ENCODE measurements around the gene DOCK3. TPM values are rescaled to one million over a fixed set of nuclear protein-coding genes. Genes with fewer than 3 reads are reported as not detected.

Gene DOCK3
- polyA plus RNA-seq, 1 donor from 2014 or later: 15.6 TPM

- Histone ChIP-seq H3K27ac (ENCODE audit: low read length) (no peak overlapping the region), H3K36me3 (ENCODE audit: insufficient read depth, low read length) (no peaks in the 10 kb centered on the region), H3K79me2 (replicated peaks; ENCODE audit: insufficient read depth, low read length) (peaks cover 26% of the 10 kb centered on the region), H4K20me1 (ENCODE audit: insufficient read depth) (no peaks in the 10 kb centered on the region), H3K4me2 (ENCODE audit: low read length) (peak overlapping the region; percentile 99), H3F3A (ENCODE audit: insufficient read depth, low read length, poor library complexity, severe bottlenecking) (no peaks in the 10 kb centered on the region), H3K9ac (ENCODE audit: low read length) (no peak overlapping the region), H3K27me3 (ENCODE audit: insufficient read depth, low read depth, low read length) (no peaks in the 10 kb centered on the region), H3K9me2 (ENCODE audit: insufficient read depth, low read length) (no peaks in the 10 kb centered on the region), H3K9me3 (ENCODE audit: low read length) (no peaks in the 10 kb centered on the region), H2AFZ (ENCODE audit: low read depth, low read length) (no peak overlapping the region), H3K4me3 (ENCODE audit: low read length) (peak overlapping the region; percentile 95)
- no peak for TF ChIP-seq MXI1 (conservative IDR thresholded peaks at IDR 0.05; ENCODE audit: poor library complexity, severe bottlenecking)
- no peak for TF ChIP-seq SMC3 (conservative IDR thresholded peaks at IDR 0.05; ENCODE audit: poor library complexity)
- TF ChIP-seq, protein P1, sequence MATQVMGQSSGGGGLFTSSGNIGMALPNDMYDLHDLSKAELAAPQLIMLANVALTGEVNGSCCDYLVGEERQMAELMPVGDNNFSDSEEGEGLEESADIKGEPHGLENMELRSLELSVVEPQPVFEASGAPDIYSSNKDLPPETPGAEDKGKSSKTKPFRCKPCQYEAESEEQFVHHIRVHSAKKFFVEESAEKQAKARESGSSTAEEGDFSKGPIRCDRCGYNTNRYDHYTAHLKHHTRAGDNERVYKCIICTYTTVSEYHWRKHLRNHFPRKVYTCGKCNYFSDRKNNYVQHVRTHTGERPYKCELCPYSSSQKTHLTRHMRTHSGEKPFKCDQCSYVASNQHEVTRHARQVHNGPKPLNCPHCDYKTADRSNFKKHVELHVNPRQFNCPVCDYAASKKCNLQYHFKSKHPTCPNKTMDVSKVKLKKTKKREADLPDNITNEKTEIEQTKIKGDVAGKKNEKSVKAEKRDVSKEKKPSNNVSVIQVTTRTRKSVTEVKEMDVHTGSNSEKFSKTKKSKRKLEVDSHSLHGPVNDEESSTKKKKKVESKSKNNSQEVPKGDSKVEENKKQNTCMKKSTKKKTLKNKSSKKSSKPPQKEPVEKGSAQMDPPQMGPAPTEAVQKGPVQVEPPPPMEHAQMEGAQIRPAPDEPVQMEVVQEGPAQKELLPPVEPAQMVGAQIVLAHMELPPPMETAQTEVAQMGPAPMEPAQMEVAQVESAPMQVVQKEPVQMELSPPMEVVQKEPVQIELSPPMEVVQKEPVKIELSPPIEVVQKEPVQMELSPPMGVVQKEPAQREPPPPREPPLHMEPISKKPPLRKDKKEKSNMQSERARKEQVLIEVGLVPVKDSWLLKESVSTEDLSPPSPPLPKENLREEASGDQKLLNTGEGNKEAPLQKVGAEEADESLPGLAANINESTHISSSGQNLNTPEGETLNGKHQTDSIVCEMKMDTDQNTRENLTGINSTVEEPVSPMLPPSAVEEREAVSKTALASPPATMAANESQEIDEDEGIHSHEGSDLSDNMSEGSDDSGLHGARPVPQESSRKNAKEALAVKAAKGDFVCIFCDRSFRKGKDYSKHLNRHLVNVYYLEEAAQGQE (IDR thresholded peaks at IDR 0.05; ENCODE audit: borderline replicate concordance): no peak
- TF ChIP-seq POLR2AphosphoS5 (IDR thresholded peaks at IDR 0.05): no peak
- TF ChIP-seq RAD21 (conservative IDR thresholded peaks at IDR 0.05): no peak
- TF ChIP-seq, protein P2, sequence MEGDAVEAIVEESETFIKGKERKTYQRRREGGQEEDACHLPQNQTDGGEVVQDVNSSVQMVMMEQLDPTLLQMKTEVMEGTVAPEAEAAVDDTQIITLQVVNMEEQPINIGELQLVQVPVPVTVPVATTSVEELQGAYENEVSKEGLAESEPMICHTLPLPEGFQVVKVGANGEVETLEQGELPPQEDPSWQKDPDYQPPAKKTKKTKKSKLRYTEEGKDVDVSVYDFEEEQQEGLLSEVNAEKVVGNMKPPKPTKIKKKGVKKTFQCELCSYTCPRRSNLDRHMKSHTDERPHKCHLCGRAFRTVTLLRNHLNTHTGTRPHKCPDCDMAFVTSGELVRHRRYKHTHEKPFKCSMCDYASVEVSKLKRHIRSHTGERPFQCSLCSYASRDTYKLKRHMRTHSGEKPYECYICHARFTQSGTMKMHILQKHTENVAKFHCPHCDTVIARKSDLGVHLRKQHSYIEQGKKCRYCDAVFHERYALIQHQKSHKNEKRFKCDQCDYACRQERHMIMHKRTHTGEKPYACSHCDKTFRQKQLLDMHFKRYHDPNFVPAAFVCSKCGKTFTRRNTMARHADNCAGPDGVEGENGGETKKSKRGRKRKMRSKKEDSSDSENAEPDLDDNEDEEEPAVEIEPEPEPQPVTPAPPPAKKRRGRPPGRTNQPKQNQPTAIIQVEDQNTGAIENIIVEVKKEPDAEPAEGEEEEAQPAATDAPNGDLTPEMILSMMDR (IDR thresholded peaks at IDR 0.05; ENCODE audit: poor library complexity, severe bottlenecking): no peak
- no peak for TF ChIP-seq TAF1 (IDR thresholded peaks at IDR 0.05; ENCODE audit: low read depth)
- no peak for TF ChIP-seq EP300 (conservative IDR thresholded peaks at IDR 0.05; ENCODE audit: poor library complexity, severe bottlenecking)
- no peak for TF ChIP-seq EZH2 (IDR thresholded peaks at IDR 0.05; ENCODE audit: borderline replicate concordance, insufficient read depth, low read length, poor library complexity, severe bottlenecking)
These were observed 708.3 kb downstream of the DOCK3 start for GRCh38 chr3:51382947-51383578.

DNA sequence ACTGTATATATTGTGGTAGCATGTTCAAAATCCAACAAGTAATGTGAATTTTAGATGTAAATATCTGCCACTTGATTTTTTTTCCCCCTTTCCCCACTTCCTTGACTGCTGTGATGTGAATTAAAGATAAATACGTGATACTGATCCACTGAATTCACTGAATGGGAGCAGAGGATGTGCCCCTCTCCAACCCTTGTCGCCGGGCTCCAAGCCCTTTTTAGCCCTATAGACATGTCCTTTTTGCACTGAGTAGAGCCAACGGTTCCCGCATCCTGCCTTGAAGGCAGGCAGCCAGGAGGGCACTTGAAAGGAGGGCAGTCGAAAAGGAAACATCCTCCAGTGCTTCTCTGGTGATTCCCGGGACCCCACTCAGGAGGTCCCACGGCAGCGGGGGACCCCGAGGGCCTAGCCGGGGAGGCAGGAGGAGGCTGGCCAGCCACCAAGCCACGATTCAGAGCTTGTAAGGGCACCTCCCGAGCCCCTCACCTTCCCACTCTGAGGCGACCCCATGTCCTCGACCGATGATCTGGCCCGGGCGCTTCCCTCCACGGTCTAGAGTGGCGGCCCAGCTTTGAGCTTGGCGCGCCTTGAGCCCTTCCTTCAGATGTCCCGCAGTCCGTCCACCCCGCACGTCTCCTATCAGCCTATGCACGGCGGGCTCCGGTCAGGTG is 709.5 kb downstream of the DOCK3 start:
- peak overlapping the region; percentile 82 for H2AFZ ChIP-seq (ENCODE audit: low read depth, low read length)
- peaks cover 26% of the 10 kb centered on the region for H3K79me2 ChIP-seq (replicated peaks; ENCODE audit: insufficient read depth, low read length)

More for the DNA sequence above, 709.5 kb downstream of the DOCK3 start:
- H3F3A ChIP-seq (ENCODE audit: insufficient read depth, low read length, poor library complexity, severe bottlenecking): no peaks in the 10 kb centered on the region
- H3K4me2 ChIP-seq (ENCODE audit: low read length): peak overlapping the region; percentile 99
- no peaks in the 10 kb centered on the region for H4K20me1 ChIP-seq (ENCODE audit: insufficient read depth)
- H3K9ac ChIP-seq (ENCODE audit: low read length): peak overlapping the region; percentile 97
- no peaks in the 10 kb centered on the region for H3K9me2 ChIP-seq (ENCODE audit: insufficient read depth, low read length)
- H3K36me3 ChIP-seq (ENCODE audit: insufficient read depth, low read length): no peaks in the 10 kb centered on the region
- peak overlapping the region; percentile 95 for H3K27ac ChIP-seq (ENCODE audit: low read length)
- peak overlapping the region; percentile 95 for H3K4me3 ChIP-seq (ENCODE audit: low read length)
- TF ChIP-seq EZH2 (IDR thresholded peaks at IDR 0.05; ENCODE audit: borderline replicate concordance, insufficient read depth, low read length, poor library complexity, severe bottlenecking) (no peak), MXI1 (conservative IDR thresholded peaks at IDR 0.05; ENCODE audit: poor library complexity, severe bottlenecking) (no peak)
- TF ChIP-seq, protein P1 (IDR thresholded peaks at IDR 0.05; ENCODE audit: borderline replicate concordance): peak; percentile 73
- no peaks in the 10 kb centered on the region for H3K9me3 ChIP-seq (ENCODE audit: low read length)
- H3K27me3 ChIP-seq (ENCODE audit: insufficient read depth, low read depth, low read length): no peaks in the 10 kb centered on the region

Measured in neural cell (in vitro differentiated cells).